ENCODE results near the gene PTDSS2.
A peak's percentile ranks its signal among the peaks of the same experiment; 100 is the strongest.

The PTDSS2 gene

DNA sequence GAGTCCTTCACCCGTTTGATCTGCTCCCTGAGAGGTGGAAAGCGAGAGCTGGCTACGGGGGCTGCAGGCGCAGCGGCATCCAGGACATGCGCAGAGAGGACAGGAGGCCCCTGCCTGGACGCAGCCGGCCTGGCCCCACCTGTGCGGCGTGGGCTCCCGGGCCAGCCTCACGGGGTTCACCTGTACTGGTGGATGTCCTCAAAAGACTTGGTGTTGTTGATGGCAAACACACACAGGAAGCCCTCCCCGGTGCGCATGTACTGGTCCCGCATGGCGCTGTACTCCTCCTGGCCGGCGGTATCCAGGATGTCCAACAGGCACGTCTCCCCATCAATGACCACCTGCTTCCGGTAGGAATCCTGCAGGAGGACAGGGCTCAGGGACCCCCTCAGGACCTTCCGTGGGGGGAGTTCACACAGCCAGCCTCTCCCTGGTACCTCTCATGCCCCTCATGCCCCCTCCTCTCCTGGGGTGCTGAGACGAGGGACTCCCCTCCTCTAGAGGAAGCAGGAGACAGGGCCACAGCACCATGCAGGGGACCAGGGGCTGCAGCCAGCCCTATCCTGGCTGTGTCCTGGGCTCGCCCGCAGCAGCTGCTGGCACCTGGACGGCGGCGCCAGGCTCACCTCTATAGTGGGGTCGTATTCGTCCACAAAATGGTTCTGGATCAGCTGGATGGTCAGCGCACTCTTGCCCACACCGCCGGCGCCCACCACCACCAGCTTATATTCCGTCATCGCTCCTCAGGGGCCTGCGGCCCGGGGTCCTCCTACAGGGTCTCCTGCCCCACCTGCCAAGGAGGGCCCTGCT is 83.7 kb downstream of the PTDSS2 start:
- DNase-seq, result no peak

DNA sequence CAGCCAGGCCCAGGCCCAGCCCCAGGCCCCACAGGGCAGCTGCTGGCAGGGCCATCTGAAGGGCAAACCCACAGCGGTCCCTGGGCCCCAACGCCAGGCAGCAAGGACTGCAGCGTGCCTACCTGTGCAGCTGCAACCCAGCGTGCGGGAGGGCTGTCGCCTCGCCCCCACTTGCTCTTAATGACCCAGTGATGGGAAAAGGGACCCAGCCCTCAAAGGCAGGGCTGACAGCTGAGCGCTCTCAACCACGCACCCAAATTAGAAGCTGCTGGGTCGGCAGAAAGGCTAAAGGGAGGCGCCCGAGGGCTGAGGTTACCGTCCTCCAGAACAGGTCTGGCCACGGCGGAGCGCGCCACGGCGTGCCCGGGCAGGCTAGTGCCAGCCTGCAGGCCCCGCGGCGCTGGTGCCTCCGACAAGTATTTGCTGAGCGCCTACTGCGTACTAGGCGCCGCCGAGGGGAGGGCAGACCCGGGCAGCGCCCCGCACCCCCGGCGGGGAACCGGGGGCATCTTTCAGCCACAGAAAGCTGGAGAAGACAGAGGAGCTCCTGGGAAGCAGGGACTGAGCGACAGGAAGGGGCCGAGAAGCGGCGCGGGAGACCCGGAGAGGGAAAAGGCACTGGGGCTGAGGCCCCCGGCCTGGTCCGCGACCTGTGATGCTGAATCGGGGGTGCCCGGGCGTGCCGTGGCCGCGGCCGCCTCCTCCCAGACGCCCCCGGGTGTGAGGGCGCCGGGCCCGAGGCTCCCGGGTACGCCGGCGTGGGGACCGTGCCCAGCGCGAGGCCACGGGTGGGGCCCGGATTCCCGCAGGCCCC is 84.5 kb downstream of the PTDSS2 start:
- DNase-seq, result peak; percentile 37

DNA sequence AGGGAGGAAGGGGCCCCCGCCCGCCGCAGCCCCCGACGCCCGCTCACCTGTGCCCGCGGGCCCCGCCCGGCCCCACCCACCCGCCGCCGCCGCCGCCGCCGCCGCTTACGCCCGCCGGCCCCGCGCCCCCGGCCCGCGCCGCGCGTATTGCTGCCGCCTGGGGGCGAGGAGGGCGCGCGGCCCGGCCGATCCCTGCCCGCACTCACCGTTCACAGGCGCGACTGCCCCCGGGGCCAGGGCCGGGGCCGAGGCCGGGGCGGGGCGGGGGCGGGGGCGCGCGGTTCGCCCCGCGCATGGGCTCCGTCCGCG is 85.1 kb downstream of the PTDSS2 start:
- no peak for DNase-seq

DNA sequence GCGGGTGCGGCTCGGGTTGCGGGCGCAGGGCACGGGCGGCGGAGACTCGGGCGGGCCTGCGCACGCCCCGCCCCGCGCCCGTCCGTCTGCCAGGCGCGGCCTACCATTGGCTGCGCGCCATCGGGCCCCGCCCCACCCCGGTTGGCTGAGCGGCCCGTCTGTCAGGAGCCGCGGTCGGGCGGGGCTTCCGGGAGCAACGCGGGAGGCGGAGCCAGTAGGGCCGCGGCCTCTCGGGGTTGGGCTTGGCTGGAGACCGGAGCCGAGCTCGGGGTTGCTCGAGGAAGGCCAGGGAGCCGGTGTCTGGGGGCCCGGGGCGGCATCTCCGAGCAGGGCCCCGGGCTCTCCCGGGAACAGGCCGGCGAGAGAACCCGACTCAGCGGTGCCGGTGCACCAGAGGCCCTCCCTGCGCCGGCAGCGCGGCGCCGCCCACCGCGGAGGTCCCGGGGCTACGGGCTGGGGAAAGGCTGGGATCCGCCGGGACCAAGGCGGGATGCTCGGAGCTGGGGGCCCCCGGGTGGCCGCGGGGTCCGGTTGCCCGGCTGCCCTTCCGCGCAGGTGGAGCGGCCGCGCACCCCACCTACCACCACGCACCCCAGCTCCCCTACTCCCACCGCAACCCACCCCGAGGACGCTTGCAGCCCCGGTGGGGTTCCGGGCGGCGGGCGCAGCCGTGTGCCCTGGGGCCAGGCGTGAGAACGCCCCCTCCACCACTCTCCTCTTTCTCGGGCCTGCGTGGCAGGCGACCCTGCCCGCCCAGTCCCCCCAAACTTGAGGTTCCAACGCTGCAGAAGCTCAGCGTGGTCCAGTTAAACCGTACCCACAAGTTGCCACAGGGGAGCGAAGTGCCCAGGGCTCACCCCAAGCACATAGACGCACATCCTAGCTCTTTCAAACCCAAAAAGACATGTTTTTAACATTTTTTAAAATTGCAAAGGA is 85.7 kb downstream of the PTDSS2 start, which contains the start of gene HRAS:
Gene HRAS (minus strand): TSS at position 58 of the 936 bp plus-strand sequence.
- peak; percentile 98 for DNase-seq

DNA sequence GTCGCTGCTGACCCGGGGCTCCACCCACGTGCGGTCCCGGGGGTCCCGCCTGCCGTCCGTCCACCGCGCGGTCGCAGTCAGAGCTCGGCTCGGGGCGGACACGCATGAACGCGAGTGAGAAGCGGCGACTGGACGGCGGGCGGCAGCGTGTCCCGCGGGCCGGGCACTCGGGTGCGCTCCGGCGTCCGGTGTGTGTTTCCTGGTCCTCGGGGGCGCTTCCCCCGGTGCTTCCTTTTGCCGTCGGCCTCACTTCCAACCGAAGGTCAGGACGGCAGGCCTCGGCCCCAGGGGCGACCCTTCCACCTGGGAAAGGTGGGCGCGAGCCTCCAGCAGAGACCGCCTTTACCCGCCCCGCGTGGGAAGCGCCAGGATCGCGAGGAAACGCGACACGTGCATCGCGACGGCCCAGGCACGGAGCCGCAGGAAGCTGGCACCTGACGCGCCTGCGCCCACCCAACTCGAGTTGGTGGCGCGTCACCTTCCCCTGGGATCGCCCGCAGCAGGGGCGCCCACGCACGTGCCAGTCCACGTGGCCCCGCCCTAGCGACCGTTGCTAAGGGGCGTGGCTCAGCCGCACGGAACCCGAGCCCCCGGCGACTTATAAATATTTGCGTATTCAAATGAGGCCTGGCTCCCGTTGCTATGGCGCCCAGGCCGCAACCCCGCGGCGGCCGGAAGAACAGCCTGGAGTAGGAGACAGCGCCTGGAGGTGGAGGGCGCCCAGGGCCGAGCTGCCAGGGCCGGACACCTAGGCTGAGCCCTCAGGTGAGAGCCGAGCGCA is 87.0 kb downstream of the PTDSS2 start, which contains the start of gene LRRC56:
Gene LRRC56 (plus strand): TSS at position 687 of the 781 bp plus-strand sequence. CDS start 3,158 bp downstream, outside the sequence.
- peak; percentile 87 for DNase-seq

DNA sequence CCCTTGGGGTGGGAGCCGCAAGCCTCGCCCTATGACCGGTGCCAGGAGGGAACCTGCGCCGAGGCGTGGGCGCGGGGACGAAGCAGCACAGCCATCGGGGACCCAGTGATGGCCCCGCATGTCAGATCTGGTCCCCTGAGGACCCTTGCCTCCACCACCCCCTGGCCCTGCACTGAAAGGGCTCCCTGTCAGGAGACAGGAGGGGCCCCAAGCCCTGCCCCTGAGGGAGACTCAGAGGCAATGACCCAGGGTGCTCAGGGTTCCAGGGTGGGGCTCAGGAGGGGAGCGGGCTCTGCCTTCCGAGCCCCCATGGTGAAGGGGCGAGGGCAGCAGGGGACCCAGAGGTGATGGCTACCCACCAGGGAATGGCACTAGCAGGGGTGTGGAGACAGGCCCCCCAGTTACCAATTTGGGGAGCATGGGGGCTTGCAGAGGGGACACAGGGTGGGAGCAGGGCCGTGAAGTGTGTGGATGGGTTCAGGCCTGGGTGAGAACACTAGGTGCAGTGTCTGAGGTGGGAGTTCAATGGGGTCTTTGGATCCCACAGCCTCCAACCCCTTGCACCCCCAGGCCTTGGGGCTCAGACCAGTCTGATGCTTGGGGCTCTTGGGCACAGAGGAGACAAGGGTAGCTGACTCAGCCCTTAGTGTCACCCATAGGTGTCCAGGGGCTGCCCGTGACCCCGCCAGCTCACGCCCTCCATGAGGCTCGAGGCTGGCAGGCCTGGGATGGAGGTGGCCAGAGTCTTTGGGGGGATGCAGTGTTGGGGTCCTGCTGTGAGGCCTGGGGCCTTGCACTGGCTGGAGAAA is 87.7 kb downstream of the PTDSS2 start:
- DNase-seq, result no peak

DNA sequence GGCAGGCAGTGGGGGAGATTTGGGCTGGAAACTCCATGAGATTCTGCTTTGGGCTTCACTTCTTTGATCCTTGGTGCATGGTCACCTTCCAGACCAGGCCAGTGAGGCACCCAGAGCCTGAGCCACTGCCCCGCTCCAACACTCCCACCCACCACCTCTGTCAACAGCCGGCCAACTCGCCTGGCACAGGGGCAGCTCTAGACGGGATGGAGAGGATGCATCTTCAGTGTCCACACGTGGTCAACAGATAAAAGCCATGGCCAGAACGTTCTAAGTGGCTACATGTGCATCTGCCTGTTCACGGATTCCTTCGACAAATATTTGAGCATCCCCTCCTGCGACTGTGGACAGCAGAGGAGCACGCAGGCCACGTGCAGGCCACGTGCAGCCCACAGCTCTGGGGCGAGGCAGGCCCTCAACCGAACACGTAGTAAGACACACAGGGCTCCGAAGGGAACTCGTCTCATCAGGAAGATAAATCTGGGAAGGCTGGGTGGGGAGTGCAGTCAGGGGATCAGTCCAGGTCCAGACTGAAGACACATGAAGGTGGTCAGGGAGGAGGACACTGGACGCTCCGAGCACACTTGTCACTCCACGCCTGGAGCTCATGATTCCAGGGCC is 88.5 kb downstream of the PTDSS2 start:
- no peak for DNase-seq

DNA sequence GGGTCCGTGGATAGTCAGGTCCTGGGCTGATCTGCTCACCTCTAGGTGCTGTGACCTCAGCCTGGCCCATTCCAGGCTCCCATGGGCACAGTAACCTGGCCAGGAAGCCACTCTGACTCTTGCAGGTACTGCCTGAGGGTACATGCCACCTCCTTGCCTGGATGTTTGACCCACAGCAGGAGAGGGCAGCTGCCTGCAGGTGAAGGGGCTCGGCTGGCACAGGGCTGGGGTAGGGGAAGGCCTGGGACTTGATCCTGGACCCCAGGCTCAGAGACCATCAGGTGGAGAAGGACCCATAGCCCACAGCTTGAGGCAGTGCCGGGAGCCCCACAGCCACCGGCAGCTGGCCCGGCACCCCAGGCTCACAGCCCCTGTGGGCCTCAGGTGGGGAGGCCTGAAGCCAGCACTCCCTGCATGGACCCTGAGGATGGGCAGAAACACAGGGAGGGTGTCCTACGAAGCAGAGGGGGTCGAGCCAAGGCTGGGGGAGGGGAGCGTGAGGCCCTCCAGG is 89.9 kb downstream of the PTDSS2 start:
- no peak for DNase-seq
